Chondrocyte (in vitro differentiated cells): ENCODE measurements around the gene NFKB1. TPM values are rescaled to one million over a fixed set of nuclear protein-coding genes. Genes with fewer than 3 reads are reported as not detected.

Source experiments
- DNase-seq: peaks from one replicate; pipeline ENCODE4 v3.0.0; 2021; ENCODE audit warnings: mixed read lengths, low spot score
- H3K27ac Mint-ChIP-seq: one replicate; pipeline ENCODE4 v1.8.0; 2021; ENCODE audit warnings: mild to moderate bottlenecking, moderate library complexity, mixed read lengths; ENCODE audit not compliant: unreplicated experiment
- H3K27me3 Mint-ChIP-seq: 2 replicates; pipeline ENCODE4 v1.8.0; 2021; ENCODE audit warnings: low read depth, mixed read lengths
- H3K36me3 Mint-ChIP-seq: 2 replicates; pipeline ENCODE4 v1.8.0; 2021; ENCODE audit warnings: low read depth, mixed read lengths
- H3K4me1 Mint-ChIP-seq: 2 replicates; pipeline ENCODE4 v1.8.0; 2021; ENCODE audit warnings: low read depth, mild to moderate bottlenecking, mixed read lengths
- H3K4me3 Mint-ChIP-seq: one replicate; pipeline ENCODE4 v1.8.0; 2021; ENCODE audit warnings: mild to moderate bottlenecking, moderate library complexity, mixed read lengths; ENCODE audit not compliant: unreplicated experiment
- H3K9me3 Mint-ChIP-seq: 2 replicates; pipeline ENCODE4 v1.8.0; 2021; ENCODE audit warnings: low read depth, mixed read lengths
- total RNA-seq: library from RNA; stranded (reverse); gene quantifications from 3 replicates; pipeline ENCODE4 v1.2.1, GENCODE V29; 2021
- TF ChIP-seq, protein P1 (sequence below): fragments of 200-600 bp; sonication (generic); IDR thresholded peaks from 2 replicates; pipeline ENCODE4 v1.5.0; 2021; ENCODE audit warnings: antibody characterized with exemption, mild to moderate bottlenecking, moderate library complexity

NFKB1 gene
- total RNA-seq, 1 donor from 2014 or later = 24.4 TPM

DNA sequence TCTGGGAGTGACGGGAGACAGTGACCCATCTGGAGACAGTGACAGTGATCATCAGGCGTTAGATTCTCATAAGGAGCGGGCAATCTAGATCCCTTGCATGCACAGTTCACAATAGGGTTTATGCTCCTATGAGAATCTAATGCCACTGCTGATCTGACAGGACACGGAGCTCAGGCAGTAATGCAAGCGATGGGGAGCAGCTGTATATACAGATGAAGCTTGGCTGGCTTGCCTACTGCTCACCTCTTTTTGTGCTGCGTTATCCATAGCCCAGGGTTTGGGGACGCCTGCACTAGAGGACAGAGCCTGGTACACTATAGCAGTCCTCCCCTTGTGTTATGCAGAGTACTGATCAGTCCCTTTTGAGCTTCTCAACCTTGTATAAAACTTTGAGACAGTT, 23.5 kb downstream of the NFKB1 start:
- H3K4me3 Mint-ChIP-seq = no peak overlapping the region
- H3K36me3 Mint-ChIP-seq = peaks cover 2% of the 10 kb centered on the region
- H3K27ac Mint-ChIP-seq = no peak overlapping the region
- TF ChIP-seq, protein P1, sequence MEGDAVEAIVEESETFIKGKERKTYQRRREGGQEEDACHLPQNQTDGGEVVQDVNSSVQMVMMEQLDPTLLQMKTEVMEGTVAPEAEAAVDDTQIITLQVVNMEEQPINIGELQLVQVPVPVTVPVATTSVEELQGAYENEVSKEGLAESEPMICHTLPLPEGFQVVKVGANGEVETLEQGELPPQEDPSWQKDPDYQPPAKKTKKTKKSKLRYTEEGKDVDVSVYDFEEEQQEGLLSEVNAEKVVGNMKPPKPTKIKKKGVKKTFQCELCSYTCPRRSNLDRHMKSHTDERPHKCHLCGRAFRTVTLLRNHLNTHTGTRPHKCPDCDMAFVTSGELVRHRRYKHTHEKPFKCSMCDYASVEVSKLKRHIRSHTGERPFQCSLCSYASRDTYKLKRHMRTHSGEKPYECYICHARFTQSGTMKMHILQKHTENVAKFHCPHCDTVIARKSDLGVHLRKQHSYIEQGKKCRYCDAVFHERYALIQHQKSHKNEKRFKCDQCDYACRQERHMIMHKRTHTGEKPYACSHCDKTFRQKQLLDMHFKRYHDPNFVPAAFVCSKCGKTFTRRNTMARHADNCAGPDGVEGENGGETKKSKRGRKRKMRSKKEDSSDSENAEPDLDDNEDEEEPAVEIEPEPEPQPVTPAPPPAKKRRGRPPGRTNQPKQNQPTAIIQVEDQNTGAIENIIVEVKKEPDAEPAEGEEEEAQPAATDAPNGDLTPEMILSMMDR = no peak
- DNase-seq = no peak
- peaks cover 29% of the 10 kb centered on the region for H3K4me1 Mint-ChIP-seq
- no peaks in the 10 kb centered on the region for H3K27me3 Mint-ChIP-seq
- H3K9me3 Mint-ChIP-seq = no peaks in the 10 kb centered on the region

DNA sequence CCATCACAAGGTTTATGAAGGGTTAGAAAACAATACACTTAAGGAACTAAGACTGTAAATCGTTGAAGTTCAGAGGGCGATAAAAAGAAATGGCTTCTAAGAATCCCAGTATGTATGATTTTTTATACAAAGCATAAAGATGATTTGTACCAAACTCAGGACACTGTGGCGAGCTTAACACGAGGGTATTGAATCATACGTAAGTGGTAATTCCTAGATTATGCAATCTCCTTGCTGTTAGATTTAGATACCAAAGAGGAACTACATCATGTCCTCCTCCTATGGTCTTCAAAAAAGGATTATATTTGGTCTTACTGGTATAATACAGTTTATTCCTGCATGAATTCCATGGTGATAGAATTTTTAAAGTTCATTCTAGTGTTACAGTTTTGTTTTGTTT, 23.9 kb downstream of the NFKB1 start:
- TF ChIP-seq, protein P1 = no peak
- H3K4me1 Mint-ChIP-seq = peaks cover 33% of the 10 kb centered on the region
- no peak overlapping the region for H3K4me3 Mint-ChIP-seq
- no peak overlapping the region for H3K27ac Mint-ChIP-seq
- H3K27me3 Mint-ChIP-seq = no peaks in the 10 kb centered on the region
- H3K36me3 Mint-ChIP-seq = peaks cover 4% of the 10 kb centered on the region
- H3K9me3 Mint-ChIP-seq = no peaks in the 10 kb centered on the region
- DNase-seq = no peak

DNA sequence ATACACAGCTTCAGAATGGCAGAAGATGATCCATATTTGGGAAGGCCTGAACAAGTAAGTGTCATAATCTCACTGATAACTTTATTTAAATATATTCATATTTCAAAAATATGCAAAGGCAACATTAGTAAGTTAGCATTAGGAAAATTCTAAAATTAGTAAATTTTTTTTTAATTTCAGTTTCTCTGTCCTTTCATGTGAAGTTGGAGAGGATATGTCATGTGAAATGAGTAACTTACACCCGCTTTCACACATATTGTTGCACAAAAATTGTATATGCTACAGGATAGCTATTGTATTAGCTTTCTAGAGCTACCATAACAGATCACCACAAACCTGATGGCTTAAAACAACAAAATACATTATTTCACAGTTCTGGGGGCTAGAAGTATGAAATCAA, 24.3 kb downstream of the NFKB1 start:
- Mint-ChIP-seq H3K4me1 (peaks cover 36% of the 10 kb centered on the region), H3K36me3 (peaks cover 7% of the 10 kb centered on the region), H3K4me3 (no peak overlapping the region), H3K27me3 (no peaks in the 10 kb centered on the region), H3K9me3 (no peaks in the 10 kb centered on the region), H3K27ac (no peak overlapping the region)
- TF ChIP-seq, protein P1 = no peak
- DNase-seq = no peak

DNA sequence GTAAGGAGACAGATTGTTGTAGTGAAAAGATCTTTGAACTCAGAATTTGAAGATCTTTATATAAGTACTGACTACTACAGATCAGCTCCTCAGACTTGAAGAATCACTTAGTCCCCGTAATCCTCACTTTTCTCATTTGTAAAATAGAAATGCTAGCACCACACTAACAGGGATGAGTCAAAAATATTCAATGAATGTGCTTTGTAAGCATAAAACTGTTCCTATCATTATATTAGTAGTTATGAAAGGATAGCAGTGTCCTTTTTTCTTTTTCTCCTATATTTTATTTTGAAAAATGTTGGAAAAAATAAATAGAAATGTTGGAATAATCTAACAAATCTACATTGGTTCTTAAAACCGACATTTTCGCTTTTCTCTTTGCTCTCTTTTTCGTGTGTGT, 25.4 kb downstream of the NFKB1 start:
- Mint-ChIP-seq H3K4me1 (peaks cover 42% of the 10 kb centered on the region), H3K27me3 (no peaks in the 10 kb centered on the region), H3K36me3 (peaks cover 11% of the 10 kb centered on the region), H3K27ac (no peak overlapping the region), H3K9me3 (no peaks in the 10 kb centered on the region), H3K4me3 (no peak overlapping the region)
- TF ChIP-seq, protein P1 = no peak
- no peak for DNase-seq

DNA sequence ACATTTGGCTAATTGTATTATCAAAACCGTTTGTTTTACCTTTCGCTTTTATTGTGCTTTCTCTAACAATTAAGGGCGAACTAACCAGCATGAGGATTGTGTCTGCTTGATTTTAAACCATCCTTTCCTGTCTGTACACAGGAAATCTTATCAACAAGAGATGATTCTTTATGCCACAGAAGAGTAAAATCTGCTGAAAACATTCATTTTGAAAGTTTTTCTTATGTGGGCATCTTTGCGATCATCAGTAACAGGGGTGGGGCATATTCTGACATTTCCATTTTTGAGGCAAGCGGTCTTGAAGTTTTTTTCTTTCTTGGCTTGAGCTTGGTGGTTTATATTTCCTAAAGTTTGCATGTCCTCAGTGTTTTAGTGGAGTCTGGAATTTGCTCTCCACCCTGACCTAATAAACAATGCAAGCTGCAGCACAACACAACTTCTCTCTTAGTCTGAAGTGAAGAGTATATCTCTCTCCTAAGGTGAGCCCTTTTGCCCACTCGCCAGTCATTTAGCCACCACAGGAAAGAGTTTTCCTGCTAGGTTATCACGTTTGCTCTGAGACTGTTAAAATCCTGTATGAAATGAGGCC, 26.6 kb downstream of the NFKB1 start:
- peaks cover 43% of the 10 kb centered on the region for H3K4me1 Mint-ChIP-seq
- TF ChIP-seq, protein P1 = no peak
- H3K9me3 Mint-ChIP-seq = no peaks in the 10 kb centered on the region
- H3K27me3 Mint-ChIP-seq = no peaks in the 10 kb centered on the region
- no peak overlapping the region for H3K27ac Mint-ChIP-seq
- DNase-seq = no peak
- H3K36me3 Mint-ChIP-seq = peaks cover 11% of the 10 kb centered on the region
- no peak overlapping the region for H3K4me3 Mint-ChIP-seq
